Sigmoid colon (tissue), 4 donors: ENCODE results near the gene TMEM25.

Experiments
- EP300 ChIP-seq, 4 donors: sonication (generic); formaldehyde crosslinking; IDR thresholded peaks; one replicate each; pipeline ENCODE4 v1.6.1; 2017; ENCODE audit warnings: antibody characterized with exemption in 4 of 4
- POLR2A ChIP-seq, 2 donors: fragments of 450-650 bp; IDR thresholded peaks; one replicate each; pipeline ENCODE4 v1.6.1; 2016; ENCODE audit warnings: antibody characterized with exemption in 2 of 2, mild to moderate bottlenecking in 2 of 2, moderate library complexity in 2 of 2
- POLR2AphosphoS5 ChIP-seq, 4 donors: sonication (generic); formaldehyde crosslinking; IDR thresholded peaks; one replicate each; pipeline ENCODE4 v1.6.1; 2017; ENCODE audit warnings: antibody characterized with exemption in 4 of 4
- TF ChIP-seq, protein P1 (sequence below), 4 experiments: fragments of 450-650 bp in 3 of 4; fragments of 200-600 bp in 1 of 4; IDR thresholded peaks; one replicate each; pipeline ENCODE4 v1.5.1; 2016 to 2019; ENCODE audit warnings: antibody characterized with exemption in 4 of 4, mild to moderate bottlenecking in 3 of 4, moderate library complexity in 2 of 4

DNA sequence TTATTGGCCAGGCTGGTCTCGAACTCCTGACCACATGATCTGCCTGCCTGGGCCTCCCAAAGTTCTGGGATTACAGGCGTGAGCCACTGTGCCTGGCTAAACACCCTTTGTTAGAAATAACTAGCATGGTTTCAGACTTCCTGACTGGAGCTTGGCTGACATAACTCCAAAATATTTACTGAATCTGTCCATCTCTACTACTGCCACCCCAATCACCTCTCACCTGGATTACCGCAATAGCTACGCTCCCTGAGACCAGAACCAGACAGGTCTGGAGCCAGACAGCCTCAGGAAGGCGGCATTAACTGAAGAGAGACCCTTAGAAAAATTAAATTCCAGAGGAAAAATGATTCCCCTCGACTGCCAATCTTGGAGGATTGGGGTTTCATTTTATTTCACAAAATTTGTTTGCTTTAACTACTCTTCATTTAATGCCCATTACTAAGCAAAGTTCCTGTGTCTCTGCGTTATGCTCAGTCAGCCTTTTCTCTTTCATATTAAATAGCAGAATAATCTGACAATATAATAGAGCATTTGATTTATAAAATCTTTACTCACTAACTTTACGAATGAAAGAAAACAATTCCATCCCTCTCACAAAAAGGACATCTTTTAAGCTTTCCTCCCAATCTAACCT lies 13.1 kb downstream of the TMEM25 start:
- TF ChIP-seq, protein P1, sequence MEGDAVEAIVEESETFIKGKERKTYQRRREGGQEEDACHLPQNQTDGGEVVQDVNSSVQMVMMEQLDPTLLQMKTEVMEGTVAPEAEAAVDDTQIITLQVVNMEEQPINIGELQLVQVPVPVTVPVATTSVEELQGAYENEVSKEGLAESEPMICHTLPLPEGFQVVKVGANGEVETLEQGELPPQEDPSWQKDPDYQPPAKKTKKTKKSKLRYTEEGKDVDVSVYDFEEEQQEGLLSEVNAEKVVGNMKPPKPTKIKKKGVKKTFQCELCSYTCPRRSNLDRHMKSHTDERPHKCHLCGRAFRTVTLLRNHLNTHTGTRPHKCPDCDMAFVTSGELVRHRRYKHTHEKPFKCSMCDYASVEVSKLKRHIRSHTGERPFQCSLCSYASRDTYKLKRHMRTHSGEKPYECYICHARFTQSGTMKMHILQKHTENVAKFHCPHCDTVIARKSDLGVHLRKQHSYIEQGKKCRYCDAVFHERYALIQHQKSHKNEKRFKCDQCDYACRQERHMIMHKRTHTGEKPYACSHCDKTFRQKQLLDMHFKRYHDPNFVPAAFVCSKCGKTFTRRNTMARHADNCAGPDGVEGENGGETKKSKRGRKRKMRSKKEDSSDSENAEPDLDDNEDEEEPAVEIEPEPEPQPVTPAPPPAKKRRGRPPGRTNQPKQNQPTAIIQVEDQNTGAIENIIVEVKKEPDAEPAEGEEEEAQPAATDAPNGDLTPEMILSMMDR (IDR thresholded peaks at IDR 0.05): no peak
- TF ChIP-seq POLR2AphosphoS5 (IDR thresholded peaks at IDR 0.05): no peak
- TF ChIP-seq POLR2A (IDR thresholded peaks at IDR 0.05): no peak
- TF ChIP-seq EP300 (IDR thresholded peaks at IDR 0.05): no peak
